Activated gamma-delta T cell (primary cell): ENCODE results near the gene DEFB129.
A peak's percentile ranks its signal among the peaks of the same experiment; 100 is the strongest.
"Not testable (repeated sequence)": the region's sequence is repeated elsewhere in the genome, so short reads cannot be mapped to it uniquely, and the experiment has no call there.

Source experiments
- DNase-seq: peaks from one replicate; lab custom pipeline; 2025; lab: John Stamatoyannopoulos, UW

DEFB129 gene

DNA sequence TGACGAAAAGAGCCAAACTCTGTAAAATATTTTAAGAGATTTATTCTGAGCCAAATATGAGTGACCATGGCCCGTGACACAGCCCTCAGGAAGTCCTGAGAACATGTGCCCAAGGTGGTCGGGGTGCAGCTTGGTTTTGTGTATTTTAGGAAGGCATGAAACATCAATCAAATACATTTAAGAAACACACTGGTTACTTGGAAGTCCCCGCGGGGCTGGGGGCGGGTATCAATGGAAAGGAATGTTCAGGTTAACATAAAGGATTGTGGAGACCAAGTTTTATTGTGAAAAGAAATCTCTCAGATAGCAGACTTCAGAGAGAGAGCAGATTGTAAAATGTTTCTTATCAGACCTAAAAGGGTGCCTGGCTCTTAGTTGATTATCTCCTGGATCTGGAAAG, 26.4 kb downstream of the DEFB129 start:
- DNase-seq: not testable (repeated sequence)

DNA sequence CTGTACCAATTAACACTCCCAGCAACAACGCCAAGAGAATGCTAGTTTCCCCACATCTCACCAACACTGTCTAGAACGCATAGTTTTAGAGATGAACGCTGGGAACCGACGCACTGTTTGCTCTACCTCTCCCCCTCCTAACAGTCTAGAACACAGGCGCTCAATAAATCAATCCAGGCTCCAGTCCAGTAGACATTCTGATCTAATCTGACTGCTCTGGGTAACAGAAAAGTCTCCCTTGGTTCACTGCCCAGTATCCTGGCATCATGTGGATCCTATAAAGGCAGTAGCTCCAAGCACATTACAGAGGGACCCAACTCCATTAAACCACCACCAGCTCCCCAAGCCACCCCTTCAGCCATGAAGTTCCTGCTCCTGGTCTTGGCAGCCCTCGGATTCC, 30.4 kb downstream of the DEFB129 start, which contains the start of gene DEFB132:
Gene DEFB132 (plus strand): TSS at position 306 of the 400 bp plus-strand sequence. CDS start 55 bp downstream, at position 361.
- no peak for DNase-seq

DNA sequence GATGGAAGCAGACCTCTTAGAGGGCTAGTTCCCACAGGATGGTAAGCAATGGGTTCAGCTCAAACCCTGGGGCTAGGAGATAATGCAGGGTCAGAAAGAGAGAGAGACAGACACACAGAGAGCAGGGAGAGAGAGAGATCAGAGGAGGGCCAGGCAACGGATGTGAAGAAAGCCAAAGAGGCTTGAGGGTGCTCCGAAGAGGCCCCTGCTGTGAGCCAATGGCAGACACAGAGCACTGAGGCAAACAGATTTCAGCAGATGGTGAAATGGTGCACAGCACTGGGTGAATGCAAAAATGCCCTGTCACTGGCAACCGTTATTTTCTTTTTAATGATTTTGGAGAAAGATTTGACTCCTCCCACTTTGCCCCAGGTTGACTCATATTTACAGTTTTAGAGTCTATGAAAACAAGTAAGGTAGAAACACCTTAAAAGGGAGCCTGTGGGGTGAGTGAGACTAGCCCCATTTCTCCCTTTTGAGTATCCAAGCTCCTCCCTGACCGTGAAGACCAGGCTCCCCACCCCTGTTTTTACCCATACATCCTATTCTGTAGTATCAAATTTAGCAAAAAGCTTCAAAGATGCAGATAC, 31.3 kb downstream of the DEFB129 start:
- DNase-seq: no peak

DNA sequence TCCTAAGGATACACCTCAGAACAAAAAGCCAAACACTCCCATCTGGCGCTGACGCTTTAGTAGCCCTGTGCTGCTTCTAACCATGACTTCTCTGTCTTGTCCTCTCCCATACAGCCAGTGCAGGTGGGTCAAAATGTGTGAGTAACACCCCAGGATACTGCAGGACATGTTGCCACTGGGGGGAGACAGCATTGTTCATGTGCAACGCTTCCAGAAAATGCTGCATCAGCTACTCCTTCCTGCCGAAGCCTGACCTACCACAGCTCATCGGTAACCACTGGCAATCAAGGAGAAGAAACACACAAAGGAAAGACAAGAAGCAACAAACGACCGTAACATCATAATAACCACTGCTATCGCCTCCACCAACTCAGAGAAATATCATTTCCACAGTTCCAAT, 31.9 kb downstream of the DEFB129 start:
- no peak for DNase-seq

DNA sequence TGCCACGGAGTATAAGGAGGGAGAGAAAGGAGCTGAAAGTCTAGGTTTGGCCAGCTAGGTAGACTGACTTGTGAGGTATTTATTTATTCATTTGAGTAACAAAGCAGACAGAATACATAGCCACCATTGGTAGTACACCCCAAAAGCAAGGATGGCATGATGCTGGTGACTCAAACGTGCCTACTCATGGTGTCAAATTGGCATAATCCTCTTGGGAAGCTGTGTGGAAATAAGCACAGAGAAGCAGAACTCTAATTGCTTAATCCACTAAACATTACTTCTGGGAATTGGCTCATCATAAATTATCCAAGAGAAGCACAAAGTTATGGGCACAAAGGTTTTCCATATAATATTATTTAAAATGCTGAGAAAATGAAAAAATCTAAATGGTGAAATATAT, 32.9 kb downstream of the DEFB129 start:
- no peak for DNase-seq

DNA sequence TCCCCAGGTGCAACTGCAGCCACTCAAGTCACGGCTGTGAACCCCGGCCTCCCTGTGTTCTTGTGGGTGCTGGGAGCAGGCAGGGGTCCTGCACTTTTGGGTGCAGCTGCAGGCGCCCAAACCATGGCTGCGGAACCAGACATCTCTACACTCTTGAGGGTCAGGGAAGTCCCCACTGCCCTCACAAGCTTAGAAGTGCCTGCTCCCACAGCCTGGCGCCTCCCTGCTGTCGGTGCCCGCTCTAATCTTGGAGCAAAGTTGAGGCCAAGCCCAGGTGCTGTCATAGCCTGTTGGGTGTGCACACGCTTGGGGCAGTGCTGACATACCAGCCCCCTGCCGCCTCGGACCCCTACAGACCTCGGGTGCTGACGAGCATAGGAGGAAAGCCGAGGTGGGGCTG, 36.6 kb downstream of the DEFB129 start:
- DNase-seq: no peak

DNA sequence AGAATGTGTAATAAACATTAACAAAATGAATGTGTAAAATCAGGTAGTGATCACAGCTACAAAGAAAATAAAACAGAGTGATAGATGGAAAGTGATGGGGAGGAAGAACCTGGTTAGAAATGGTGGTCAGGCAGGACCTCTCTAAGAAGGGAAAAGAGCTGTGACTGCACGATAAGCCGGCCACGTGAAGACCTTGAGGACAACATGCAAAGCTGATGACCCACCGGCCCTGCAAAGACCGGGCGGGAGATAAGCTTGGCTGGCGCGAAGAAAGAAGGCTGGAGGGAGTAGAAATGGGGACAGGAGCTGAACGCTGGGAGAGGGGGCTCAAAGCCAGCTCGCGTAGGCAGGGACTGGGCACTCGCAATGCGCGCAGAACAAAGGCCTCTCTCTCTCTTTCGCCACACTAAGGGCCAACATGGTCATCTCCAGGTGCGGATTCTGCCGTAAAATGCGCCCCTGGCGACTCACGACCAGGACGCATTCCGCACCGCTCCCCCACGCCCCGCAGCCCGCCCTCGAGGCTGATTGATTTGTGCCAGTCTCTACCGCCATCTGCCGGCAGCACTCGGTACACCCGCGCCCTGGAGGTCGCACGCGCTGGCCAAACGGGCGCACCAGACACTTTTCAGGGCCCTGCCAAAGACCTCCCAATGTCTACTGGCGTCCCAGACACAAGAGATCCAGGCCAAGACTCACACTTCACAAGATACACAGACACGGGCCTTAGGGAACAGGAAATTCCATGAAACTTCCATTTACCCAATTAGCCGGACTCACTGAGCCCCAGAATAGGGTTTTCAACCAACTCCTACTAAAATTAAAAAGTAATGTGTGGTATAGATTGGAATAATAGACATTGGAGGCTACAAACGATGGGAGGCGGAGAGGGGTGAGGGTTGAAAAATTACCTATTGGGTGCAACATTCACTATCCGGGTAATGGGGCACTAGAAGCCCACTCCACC, 39.8 kb downstream of the DEFB129 start:
- DNase-seq: peak; percentile 64

DNA sequence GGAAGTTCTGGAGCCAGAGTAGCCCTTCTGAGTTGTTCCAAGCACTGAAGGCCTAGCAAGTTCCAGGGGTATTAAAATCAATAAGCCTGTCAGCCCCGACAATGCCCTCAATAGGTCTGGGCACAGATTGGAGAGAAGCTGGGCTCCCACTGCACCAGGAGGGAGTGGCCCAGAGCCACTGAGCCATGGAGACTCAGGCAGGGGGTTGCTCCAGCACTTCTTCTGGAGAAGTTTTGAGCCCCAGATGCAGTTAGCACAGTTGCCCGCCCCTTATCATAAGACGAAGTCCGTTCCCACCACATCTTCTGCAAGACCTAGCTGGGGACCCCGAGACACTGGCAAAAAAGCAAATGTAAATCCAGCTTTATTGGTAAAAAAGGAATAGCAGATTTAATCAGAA, 43.5 kb downstream of the DEFB129 start:
- no peak for DNase-seq

DNA sequence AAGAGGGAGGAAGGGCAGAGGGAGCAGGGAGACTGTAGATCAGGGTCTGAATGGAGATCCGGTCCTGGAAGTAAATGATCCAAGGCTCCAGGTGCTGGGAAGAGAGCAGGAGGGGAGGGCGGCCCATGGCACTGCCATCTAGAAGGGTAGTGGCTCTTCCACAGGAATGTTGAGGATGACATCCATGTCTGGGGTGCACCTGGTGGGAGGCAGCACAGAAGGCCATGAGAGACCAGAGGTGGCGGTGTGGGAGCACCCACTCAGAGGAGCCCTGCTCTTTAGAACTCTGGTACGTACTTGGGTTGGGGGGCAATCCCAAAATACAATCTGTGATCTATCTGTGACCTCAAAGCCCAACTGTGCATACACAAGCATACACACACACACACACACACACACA, 44.0 kb downstream of the DEFB129 start:
- no peak for DNase-seq

DNA sequence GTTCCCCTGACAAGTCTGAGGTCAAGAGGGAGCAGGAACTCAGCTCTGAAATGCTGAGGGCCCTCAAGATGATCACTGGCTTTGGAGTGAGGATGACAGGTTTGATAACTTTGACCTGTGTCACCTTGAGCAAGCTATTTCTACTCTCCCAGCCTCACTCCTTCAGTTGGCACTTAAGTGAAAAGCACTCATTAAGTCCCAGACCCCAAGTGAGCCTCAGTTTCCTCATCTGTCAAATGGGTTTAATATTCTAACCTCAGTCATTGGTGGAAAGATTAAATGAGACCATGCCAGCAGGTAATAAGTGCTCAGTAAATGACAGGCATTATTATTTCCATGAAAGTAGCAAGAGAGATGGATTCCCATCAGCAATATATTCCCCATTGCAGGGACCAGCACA, 44.5 kb downstream of the DEFB129 start:
- no peak for DNase-seq

DNA sequence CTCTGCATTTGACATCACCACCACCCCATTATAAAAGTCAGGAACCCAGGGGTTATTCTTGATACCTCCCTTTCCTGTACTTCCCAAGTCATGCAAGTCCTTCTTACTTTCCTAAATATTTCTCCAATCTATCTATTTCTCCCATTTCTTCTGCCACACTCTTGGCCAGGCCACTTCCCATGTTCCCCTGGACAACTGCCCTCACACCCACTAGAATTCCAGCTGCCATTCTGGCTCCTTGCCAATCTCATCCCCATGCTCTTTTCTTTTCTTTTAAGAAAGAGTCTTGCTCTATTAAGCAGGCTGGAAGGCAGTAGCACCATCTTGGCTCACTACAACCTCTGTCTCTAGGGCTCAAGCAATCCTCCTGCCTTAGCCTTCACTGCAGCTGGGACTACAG, 45.7 kb downstream of the DEFB129 start:
- DNase-seq: no peak

DNA sequence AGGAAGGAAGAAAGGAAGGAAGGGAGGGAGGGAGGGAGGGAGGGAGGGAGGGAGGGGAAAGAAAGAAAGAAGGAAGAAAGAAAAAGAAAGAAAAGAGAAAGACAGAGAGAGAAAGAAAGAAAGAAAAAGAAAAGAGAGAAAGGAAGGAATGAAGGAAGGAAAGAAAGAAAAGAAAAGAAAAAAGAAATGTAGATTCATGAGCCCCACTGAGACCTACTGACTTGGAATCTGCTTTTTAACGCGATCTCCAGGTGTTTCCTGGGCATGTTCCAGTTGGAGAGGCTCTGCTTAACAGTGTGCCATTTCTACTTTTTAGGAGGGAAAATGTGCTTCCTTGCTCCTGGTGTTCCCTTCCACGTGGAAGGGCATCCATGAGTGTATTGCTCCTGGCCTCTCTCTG, 46.8 kb downstream of the DEFB129 start:
- DNase-seq: no peak

DNA sequence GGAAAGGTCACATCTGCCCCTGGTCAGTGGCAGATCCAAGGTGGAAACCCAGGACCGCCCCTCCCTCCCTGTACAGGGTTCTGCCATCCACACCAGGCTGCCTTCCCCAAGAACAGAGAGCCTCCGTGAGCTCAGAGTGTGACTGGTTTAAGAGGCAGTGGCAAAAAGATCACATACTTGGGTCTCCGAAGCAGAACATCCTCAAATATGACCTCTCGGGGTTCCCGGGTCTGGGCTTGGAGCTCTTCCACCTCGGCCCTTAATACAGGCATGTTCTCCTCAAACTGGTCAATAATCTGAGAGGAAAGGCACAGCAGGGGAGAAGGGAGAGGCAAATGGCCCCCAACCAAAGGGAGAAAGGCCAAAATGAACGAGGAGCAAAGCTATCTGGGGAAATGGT, 48.7 kb downstream of the DEFB129 start:
- no peak for DNase-seq

DNA sequence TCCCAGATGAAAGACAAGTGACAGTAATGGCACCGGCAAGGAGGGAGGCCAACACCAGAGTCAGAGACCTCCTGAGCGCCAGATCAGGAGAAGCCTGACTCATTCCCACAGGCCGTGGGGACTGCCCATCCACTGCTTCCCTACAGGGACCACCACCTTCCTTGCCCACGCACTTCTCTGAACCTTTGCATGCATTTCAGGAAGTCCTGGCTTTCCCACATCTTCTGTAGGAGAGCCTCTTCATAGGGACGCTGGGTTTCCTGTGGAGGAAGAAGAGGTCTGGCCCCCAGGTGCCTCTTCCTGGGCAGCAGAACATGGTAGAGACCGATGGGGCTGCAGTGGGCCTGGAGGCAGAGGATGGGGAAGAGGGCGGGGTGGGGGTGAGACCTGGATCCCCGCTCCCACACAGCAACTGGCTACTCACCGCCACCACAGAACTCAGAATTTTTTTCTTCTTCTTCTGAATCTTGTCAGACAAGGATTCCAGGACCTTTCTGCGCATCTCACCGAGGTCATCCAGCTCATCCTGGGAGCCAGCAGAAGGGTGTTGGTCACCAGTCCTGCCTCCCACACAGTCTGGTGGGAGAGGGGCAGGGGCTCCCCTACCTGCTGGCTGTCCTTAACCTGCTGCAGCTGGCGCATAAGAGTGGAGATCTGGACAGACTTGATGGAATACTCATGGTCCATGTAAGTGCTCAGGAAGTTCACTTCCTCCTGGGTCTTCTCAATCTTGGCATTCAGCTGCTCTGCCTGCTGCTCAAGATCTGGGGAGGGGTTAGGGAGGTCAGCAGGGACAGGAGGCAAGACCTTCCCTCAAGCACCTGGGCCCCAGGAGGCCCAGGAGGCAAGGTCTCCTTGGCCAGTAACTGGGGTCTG, 49.8 kb downstream of the DEFB129 start:
- no peak for DNase-seq

DNA sequence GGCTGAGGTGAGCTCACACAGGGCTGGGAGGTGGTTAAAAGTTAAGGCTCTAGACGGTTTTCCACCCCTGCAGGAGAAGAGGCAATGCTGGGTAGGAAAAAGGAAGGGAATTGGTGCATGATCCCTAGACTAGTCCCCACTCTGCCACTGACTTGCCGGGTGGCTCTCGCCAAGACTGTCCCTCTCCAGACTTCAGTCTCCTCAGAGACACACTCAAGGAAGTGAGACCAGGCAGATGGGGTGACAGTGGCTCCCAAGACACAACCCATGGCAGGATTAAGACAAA, 50.4 kb downstream of the DEFB129 start:
- no peak for DNase-seq

DNA sequence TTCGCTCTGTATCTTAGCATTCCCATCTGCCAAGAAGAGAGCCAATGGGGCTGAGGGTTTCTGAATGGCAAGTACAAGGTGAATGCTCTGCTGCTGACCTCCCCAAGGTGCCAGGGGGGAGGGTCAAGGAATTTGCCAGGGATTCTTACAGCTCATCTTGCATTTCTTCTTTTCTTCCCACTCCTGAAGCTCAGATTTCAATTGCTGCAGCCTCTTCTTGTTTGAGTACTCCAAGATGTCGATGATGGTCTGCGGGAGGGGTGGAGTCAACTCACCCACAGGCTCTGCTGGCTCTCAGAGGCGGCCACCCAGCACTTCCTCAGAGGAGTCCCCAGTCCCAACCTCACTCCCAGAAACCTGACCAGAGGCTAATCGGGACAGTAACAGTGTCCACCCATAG, 51.1 kb downstream of the DEFB129 start:
- no peak for DNase-seq

DNA sequence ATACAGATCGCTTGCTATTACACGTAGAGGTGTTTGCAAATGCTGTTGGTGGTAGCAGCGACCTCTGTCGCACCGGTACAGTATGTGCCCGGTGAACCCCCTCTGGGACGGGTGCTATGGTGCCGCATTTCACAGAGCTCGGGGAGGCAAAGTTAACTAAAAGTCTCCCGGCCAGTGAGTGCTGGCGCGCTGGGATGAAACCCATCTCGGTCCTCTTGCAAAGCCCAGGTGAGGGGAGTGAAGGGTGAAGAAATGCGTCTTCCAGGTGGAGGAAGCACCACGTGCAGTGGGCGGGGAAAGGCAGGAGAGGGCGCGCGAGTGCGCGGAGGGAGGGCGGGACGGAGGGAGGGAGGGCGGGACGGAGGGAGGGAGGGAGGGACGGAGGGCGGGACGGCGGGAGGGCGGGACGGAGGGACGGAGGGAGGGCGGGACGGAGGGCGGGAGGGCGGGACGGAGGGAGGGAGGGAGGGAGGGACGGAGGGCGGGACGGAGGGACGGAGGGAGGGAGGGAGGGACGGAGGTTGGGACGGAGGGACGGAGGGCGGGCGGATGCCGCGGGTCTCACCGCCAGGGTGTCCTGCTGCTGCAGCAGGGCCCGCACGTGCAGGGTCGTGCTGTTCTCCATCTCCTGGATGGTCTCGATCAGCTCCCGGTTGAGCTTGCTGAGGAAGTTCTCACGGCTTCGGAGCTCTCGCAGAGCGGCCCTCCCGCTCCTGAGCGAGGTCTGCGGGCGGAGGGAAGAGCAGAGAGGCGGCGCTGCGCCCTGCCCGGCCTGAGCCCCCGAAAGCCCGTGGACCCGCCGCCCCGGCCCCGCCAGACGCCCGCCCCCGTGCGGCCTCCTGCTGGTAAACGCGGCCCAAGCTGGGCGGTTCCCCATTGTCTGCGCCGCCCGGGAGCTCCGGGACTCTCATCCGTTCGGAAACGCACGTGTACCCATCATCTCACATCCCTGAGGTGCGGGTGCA, 51.8 kb downstream of the DEFB129 start:
- no peak for DNase-seq
